ENCODE data around the gene RCOR2.

GRCh38 chr11:63875506-63876065 lies 41.4 kb downstream of the RCOR2 start:
- TF ChIP-seq GATA2 (IDR thresholded peaks at IDR 0.05; ENCODE audit: low read depth, low read length) (no peak), GATA3 (IDR thresholded peaks at IDR 0.05; ENCODE audit: low read depth, low read length) (no peak)

Data from SH-SY5Y (cell line).